Left ventricle myocardium superior (tissue), 1 donor: ENCODE results near the gene DCAF7. TPM values are rescaled to one million over a fixed set of nuclear protein-coding genes. Genes with fewer than 3 reads are reported as not detected.

Experiments
- ATAC-seq: fragments of 200-7000 bp; cut with Tn5 transposase; one replicate; pipeline ENCODE4 v1.9.1; 2020; ENCODE audit warnings: mild to moderate bottlenecking, moderate library complexity
- DNase-seq: peaks from one replicate; pipeline ENCODE4 v3.0.0-alpha.2; 2020
- intact Hi-C: fragments of 100-400 bp; cut with micrococcal nuclease; formaldehyde crosslinking; loops from one replicate; pipeline ENCODE4 v1.11.0; 2022
- total RNA-seq: library from RNA; stranded (reverse); fragmentation: NEBNext Ultra II Directional; extraction: Animal tissue kit (Norgen Biotek cat#: 25700); gene quantifications from one replicate; pipeline ENCODE4 v1.2.1, GENCODE V29; 2021
- donor health status: DM: no; HTN: yes; CAD: no; lungs with severe emphysema.

The DCAF7 gene
- total RNA-seq, 1 donor from 2014 or later: 45.0 TPM

DNA sequence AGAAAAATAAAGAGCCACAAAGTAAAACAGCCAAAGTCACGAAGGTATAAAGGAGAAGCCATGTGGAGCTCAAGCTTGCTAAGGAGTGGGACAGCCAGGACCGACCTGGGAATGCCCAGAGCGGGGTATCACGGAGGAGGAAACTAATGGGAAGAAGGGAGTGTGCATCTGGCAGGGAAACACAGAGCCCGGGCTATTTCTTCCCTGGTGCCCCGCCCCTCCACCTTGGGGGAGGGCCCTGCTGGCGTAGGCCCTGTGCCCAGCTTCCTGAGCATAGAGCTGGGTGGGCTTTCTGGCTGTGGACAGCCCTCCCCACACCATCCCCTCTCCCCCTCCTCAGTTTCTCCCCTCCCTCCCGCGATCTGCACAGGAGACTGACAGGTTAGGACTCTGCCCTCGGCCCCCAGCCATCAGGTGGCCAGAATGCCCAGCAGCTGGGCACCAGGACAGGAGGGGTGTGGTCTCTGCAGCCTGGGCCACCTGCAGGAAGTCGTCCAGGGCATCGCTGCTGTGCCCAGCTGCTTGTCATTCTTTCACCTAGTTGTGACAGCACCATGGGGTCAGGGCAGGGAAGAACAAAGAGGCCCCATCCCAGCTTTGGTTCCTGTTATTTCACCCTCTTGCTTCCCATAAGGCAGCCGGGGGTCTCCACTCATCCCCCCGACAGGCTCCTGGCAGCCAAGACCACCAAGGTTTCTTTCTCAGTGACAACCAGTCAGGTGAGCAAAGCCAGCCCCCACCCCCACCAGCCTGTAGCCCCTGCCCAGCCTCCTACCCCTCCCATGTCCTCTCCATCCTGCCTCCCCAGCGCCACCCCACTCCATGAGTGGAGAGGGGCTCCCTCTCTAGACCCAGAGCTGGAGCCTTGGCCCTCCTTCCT is 7.1 kb upstream of the DCAF7 start:
- no peak for DNase-seq
- intact Hi-C loops: no loop called here
- no peak for ATAC-seq

GRCh38 chr17:63543822-63544420 is 6.4 kb upstream of the DCAF7 start:
- DNase-seq (no peak), ATAC-seq (no peak)
- intact Hi-C loops: no loop called here

DNA sequence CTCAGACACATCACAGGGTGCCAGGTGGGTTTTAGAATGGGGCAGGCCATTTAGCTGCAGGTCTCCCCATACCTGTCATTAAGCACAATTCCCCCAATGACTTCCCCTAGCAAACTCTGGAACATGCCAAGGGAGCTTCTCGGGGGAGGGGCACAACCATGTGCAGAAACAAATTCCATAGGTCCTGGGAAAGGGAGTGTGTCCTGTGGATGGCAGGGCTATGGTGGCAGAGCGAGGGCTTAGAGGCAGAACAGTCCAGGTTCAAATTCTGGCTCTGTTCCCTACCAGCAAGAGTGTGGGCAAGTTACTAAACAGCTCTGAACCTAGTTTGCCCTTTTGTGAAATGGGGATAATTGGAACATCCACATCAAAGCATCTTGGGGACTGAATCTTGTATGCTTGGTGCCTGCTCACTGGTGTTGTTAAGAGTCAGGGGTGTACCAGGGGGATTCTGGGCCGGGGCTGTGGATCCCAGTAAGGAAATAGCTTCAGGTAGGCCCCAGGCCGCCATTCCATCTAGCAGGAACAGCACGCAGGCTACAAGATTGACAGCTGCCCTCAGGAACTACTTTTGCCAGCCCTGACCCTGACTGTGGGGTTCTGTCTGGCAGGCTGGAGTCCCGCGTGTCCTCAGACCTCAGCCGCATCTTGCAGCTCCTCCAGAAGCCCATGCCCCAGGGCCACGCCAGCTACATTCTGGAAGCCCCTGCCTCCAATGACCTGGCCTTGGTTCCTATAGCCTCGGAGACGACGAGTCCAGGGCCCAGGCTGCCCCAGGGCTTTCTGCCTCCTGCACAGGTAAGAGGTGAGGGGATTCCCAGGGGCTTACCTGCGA is 5.6 kb upstream of the DCAF7 start:
- ATAC-seq (no peak), DNase-seq (no peak)
- intact Hi-C loops: no loop called here

DNA sequence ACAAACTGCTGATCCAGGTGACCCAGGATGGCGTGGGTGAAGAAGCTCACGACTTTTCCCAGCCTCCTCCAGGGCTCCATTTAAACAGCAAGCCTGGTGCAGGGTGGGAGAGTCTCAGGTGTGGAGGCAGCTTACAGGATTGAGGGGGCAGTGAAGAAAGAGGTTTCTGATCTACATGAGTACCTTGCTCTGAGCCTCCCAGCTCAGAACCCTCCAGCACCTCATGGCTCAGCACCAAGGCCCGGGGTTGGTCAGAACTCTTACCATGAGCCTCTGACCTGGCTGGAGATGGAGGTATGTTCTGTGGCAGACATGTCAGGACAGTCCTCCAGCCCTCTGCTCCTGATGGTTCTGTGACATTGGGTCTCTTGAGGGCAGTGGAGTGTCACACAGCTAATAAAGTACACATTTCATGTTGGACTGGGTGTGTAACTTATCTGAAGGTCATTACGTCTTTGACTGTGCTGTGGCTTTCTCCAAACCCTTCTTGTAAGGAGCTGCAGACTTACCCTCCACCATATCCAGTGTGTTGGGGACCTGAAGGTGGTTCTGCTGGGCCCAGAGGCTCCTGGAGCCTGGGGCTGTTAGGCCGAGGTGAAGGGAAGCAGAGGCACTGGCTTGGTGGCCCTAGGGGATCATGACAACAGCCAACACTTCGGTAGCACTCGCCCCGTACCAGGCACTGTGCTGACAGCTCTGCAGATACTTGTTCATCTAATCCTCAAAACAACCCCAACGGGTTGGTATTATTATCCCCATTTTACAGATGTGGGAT is 3.8 kb upstream of the DCAF7 start:
- intact Hi-C loops: no loop called here
- no peak for DNase-seq

GRCh38 chr17:63547083-63547523 is 3.2 kb upstream of the DCAF7 start:
- ATAC-seq (no peak), DNase-seq (no peak)
- intact Hi-C loops: no loop called here

More for the DNA sequence above, 3.8 kb upstream of the DCAF7 start:
- ATAC-seq: no peak

GRCh38 chr17:63549289-63549945 is 860 bp upstream of the DCAF7 start:
- intact Hi-C loops: no loop called here
- ATAC-seq (peak; percentile 36), DNase-seq (no peak)

DNA sequence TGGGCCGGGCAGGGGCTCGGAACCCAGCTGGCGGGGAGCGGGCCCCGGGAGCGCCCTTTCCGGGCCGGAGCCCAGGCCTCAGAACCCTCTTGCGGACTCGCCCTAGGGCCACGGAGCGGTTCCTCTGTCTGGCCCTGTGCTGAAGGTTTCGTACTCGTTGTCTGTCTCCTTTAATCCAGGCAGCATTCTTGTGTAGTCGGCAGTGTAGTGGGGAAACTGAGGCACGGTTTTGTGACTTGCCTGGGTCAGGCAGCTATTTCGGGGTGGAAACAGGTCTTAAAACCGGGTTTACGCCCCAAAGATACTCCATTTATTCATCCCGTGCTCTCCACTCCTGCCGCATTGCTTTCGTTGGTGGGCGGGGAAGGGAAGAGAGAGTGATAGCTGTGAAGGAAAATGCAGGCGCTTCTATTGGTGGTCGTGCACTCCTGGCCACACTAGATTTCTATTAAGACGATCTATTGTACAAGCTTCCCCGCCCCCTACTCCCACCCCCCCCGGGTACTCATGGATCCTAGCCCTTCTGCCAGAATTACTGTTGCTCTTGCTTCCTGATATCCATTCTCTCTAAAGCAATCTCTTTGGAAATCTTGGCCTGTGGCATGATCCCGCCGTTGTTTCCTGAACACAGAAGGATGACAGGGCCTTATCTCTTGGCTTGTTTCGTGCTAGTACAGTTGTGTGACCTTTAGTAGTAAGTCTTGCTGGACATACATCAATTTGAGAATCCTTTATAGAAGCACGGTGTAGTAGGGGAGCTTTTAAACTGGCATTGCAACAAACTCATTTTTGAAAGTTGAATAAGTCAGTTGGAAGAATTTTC is 751 bp downstream of the DCAF7 start:
- no peak for DNase-seq
- intact Hi-C loops: no loop called here
- peak; percentile 5 for ATAC-seq

DNA sequence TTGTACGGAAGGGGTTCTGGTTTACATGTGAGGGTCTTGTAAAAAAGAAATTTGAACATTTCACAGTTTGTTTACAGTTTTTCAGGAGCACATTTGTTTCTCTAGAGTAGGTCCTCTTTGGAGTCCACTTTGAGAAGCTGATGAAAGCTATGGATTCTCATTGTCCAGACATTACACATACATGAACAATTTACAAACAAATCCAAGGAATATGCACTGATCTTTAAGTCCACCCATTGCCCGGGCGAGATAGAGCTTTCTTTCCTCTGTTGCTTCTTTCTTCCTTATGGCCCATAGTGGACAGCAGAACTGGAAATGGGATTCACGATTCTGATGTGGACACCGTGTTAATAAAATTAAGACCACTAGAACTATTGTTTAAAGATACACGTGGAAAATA is 1.9 kb downstream of the DCAF7 start:
- intact Hi-C loops: no loop called here
- ATAC-seq (no peak), DNase-seq (no peak)

GRCh38 chr17:63555500-63556156 is 5.4 kb downstream of the DCAF7 start:
- DNase-seq (no peak), ATAC-seq (peak; percentile 66)

DNA sequence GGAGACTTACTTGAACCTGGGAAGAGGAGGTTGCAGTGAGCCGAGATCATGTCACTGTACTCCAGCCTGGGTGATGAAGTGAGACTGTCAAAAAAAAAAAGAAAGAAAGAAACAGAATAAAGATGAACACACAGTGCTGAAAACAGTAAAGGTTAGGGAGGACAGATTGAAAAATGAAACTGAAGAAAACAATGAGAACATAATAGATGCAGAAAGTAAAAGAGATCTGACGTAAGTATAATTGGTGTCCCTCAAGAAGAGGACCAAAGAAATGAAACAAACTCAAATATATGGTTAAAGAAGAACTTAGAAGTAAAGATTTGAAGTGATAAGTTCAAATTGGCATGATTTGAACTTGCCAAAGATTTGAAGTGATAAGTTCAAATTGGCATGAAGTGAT is 7.1 kb downstream of the DCAF7 start:
- intact Hi-C loops: no loop called here
- DNase-seq: no peak
- no peak for ATAC-seq

More at GRCh38 chr17:63555500-63556156, 5.4 kb downstream of the DCAF7 start:
- intact Hi-C loops: no loop called here

DNA sequence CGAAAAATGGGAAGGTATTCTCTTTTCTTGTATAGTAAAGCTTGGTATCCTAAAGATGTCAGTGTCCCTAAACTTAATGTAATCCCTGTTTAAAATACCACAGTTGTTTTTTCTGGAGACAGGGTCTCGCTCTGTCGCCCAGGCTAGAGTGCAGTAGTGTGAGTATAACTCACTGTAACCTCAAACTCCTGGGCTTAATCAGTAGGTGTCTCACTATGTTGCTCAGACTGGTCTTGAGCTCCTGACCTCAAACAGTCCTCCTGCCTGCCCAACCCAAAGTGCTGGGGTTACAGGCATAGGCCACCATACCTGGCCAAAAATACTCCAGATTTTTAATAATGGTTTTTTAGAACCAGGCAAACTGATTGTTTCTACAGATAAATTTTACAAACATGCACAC is 8.2 kb downstream of the DCAF7 start:
- no peak for ATAC-seq
- no peak for DNase-seq
- intact Hi-C loops: no loop called here

- no peak for ATAC-seq
- intact Hi-C loops: no loop called here
- no peak for DNase-seq
Observed at GRCh38 chr17:63561819-63562218, 11.5 kb downstream of the DCAF7 start.

DNA sequence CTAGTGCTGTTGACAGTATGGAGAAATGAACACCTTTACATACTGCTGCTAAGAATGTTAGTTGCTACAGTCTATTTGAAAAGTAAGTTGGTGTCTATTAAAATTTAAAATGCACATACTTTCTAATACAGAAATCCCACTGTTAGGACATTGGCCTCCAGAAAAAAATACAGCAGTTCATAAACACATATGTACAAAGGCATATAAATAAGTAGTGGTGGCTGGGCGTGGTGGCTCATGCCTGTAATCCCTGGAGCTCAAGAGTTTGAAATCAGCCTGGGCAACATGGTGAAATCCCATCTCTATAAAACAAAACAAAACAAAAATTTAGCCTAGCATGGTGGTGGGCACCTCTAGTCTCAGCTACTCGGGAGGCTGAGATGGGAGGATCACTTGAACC is 13.1 kb downstream of the DCAF7 start:
- ATAC-seq (no peak), DNase-seq (no peak)
- intact Hi-C loops: no loop called here

DNA sequence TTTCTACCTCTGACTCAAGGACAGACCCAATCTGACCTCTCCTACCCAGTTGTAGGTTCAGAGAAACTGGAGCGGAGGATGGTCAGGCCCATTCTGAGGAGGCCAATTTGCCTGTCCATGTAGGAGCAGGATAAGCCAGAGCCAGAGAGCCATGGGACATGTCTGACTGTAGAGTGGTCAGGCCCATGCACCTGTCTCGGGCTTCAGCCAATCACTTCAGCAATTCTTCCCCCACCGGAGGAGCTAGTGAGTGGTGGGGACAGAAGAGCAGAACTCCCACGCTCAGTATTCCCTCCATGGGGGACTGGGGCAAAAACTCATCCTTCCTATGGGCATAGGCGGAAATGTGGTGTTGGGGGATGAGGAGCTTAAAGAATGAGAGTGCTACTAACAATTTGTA is 14.3 kb downstream of the DCAF7 start:
- ATAC-seq (no peak), DNase-seq (no peak)
- intact Hi-C loops: no loop called here

DNA sequence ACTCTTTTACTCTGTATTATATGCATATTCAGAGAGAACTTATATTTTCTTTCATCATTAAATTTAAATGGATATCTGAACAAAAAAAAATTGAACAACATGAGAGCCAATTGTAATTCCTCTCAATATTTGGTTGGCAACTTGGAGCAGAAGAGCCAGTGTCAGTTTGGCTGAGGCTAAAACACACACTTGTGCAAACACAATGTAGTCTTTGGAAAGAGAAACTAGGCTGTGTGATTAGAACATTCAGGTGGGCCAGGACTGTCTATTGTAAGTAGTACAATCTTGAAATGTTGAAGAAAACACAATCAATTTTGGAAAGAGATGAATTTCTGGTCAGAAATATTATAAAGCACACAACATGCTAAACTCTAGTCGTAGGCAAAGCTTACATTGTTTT is 17.0 kb downstream of the DCAF7 start:
- DNase-seq (no peak), ATAC-seq (no peak)
- intact Hi-C loops: no loop called here

DNA sequence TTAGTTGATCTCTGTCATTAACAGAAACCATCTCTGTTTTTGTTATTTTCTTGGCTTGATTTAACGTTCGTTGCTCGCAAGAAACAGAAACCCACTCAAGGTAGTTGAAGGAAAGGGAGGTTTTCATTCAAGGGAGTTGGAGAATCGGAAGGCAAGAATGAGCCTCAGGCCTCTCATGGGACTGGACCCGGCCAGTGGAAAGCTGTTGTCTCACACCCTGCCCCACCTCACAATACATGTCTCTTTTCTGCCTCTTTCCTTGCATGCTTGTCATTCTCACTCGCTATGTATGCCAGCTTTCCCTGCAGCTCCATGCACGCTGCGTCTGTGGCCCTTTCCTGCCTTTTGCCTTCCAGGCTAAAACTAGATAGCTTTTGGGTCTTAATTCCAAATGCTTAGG is 18.3 kb downstream of the DCAF7 start:
- DNase-seq (no peak), ATAC-seq (no peak)
- intact Hi-C loops: no loop called here

DNA sequence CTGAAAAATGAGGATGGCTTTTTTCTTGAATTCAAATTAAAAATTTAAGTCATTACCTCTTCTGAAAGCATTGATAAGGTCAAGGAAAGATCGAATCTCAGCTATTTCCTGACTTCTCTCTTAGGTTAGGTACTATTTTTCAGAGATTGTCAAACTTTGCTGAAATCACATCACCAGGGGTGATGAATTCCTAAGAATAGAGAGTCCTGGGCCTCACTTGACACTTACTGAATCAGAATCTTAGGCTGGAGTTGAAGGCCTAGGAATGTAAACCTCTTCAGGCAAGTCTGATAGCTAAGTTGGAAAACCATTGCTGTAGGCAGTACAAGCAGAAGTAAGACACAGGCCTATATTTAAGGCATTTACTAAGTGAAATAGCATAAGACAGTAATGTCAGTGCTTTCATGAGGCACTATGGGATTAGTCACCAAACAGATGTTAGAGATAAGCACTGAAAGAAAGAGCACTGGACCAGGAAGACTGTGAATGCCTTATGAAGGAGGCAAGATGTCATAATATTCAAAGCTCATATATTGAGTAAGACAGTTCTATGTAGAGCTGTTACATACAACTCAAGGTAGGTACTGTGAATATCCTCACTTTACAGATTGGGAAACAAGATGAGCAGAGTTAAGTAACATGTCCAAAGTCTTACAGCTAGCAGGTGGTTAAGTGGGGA is 21.5 kb downstream of the DCAF7 start:
- no peak for ATAC-seq

More for the DNA sequence above, 21.5 kb downstream of the DCAF7 start:
- no peak for DNase-seq
- intact Hi-C loops: no loop called here
